HS-27A (cell line): ENCODE measurements around the gene ILF2.
"Not testable (repeated sequence)": the region's sequence is repeated elsewhere in the genome, so short reads cannot be mapped to it uniquely, and the experiment has no call there.

Experiments used
- DNase-seq: peaks from one replicate; pipeline ENCODE4 v3.0.0-alpha.2; 2012; ENCODE audit warnings: low read depth, missing footprints

The ILF2 gene

DNA sequence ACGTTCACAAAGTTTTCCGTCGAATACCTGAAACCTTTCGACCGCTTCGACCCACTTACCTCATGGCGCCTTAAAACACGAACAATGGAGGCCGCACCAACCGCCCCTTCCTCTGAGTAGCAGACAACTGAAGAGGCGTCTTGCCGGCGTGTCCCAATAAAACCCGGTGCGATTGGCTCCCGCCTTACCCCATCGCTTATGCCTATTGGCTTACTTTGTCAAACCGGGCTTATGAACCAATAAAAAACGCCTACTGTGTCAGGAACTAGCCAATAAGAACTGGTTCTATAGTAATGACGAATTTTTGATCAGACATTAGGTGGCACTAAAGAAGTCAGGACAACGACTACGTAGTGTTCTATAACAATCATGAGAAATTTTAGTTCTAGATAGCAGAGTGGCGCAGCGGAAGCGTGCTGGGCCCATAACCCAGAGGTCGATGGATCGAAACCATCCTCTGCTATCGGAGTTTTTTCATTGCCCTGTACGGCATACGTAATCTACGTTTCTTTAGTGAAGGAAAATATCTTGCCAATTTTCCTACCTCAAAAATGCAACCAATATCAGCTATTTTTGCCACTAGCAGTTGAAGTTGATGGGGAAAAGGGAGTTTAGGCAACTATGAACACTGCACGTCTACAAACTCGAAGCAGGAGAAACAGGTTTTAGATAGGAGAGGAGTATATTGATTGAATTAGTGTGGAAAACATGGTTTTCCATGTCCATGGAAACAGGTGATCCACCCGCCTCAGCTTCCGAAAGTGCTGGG is at the start of gene ILF2:
ILF2 (minus strand) TSS at position 135 of the 769 bp plus-strand sequence; CDS start at position 64, 71 bp downstream.
- peak; percentile 99 for DNase-seq

DNA sequence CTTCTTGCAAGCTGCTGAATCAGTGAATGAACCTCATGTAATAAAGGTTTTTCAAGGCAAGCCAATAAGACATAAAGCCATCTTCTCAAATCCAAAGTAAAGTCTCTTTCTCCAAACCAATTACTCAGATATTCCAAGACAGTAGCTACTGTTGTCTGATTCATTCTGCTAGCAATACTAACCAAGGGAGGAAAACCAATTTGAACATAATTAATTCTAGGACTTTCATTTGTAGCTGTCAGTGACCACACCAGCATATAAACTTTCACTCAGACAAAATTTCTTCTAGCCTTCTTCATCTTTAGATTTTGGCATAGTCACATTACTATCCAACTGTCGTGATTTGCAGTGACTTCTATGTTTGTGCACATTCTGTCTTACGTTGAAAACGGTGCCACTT is 46.5 kb upstream of the ILF2 start:
- no peak for DNase-seq

- not testable (repeated sequence) for DNase-seq
Observed at GRCh38 chr1:153716211-153716610, 45.4 kb upstream of the ILF2 start.

DNA sequence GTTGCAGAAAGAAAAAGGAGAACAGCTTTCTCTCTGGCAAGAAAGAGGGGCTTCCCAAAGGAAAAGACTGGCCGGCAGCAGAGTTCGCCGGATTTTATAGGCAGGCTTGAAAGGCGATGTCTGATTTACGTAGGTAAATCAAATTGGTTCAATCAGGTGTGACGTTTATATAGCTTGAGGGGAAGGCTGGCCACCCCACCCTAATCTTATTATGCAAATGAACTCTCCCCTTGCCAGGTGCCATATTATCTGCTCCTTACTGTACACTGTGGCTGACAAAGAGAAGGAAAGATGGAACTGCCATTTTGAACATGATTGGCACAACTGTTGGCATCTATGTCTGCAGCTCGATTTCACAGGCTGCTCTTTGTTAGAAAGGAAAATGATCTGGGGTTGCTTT is 40.2 kb upstream of the ILF2 start:
- DNase-seq, result no peak

GRCh38 chr1:153705484-153705883 is 34.7 kb upstream of the ILF2 start:
- no peak for DNase-seq

- no peak for DNase-seq
Observed at GRCh38 chr1:153699768-153700167, 29.0 kb upstream of the ILF2 start.

DNA sequence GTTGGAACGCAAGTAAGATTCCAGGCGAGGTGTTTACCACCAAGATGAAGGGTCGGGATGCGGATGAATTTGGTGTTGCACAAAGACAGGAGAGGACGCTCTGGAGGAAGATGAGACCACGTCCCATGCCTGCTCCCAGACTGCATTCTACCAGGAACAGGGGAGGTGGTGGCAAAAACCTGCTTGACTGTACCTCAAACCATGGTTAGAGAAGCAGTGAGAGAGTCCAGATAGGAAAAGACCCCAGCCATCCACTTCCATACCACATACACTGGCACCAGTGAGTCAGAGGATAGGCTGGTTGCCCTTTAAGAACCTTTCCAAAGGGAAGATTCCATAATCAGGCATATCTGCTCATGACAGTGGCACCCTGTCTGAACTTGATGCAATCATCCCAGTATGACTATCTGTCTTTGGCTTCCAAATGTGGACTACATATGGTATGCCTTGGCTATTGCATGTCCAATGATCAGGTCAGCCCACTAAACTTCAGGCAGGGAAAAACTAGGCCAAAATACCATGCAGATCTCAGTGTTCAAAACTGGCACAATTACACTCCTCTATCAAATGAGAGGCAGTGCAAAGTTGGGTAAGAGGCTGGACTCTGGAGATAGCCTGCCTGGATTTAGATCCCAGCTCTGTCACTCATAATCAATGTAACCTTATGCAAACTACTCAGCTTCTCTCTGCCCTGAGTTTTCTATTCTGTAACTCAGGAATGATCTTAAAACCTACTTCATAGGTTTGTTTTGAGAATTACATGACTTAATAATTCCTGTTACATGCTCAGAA is 28.3 kb upstream of the ILF2 start:
- no peak for DNase-seq

GRCh38 chr1:153698020-153698922 is 27.5 kb upstream of the ILF2 start:
- DNase-seq, result no peak

- DNase-seq, result no peak
Observed at GRCh38 chr1:153697191-153698019, 26.6 kb upstream of the ILF2 start.

- no peak for DNase-seq
Observed at GRCh38 chr1:153696741-153697140, 25.9 kb upstream of the ILF2 start.

DNA sequence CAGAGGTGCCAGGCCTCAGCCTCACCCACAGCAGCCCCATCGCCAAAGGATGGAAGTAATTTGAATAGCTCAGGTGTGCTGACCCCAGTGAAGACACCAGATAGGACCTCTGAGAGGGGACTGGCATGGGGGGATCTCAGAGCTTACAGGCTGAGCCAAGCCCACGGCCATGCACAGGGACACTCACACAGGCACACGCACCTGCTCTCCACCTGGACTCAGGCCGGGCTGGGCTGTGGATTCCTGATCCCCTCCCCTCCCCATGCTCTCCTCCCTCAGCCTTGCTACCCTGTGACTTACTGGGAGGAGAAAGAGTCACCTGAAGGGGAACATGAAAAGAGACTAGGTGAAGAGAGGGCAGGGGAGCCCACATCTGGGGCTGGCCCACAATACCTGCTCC is 22.7 kb upstream of the ILF2 start:
- DNase-seq, result no peak

DNA sequence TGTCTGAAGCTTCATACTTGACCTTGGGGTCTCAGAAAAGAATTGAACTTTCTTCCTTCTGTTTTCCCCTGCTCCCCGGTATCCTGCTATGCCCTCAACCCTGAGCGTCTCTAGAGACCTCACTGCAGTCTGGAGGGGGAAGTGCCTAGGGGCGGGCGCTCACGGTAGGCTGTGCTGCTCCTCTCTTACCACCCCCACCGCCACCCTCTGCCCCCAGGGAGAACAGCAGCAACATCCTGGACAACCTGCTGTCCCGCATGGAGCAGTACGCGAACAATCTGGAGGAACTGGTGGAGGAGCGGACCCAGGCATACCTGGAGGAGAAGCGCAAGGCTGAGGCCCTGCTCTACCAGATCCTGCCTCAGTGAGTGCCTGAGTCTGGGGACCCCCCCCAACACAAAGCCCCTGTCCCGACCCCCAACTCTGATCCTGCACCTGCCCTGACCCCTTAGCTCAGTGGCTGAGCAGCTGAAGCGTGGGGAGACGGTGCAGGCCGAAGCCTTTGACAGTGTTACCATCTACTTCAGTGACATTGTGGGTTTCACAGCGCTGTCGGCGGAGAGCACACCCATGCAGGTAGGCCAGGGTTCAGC is 18.0 kb upstream of the ILF2 start:
- DNase-seq, result no peak

DNA sequence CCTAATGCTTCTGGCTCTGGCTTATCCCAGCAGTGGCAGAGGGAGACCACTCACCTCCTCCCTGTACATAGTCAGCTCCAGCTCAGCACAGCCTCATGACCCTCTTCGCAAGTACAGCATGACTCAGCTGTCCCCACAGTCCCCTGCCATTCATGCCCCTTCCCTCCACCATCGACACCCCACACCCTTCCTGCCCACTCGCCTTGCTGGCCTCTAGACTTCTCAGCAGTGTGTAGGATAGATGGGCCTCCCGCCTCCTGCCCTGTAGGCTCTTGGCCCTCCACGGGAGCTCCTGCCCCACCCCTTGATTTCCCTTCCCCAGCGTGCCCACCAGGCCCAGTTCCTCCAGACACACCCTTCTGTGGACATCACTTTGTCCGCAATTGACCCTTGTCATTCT is 17.5 kb upstream of the ILF2 start:
- no peak for DNase-seq

GRCh38 chr1:153687346-153688125 is 16.7 kb upstream of the ILF2 start:
- no peak for DNase-seq

GRCh38 chr1:153685544-153686340 is 14.9 kb upstream of the ILF2 start:
- DNase-seq, result no peak

DNA sequence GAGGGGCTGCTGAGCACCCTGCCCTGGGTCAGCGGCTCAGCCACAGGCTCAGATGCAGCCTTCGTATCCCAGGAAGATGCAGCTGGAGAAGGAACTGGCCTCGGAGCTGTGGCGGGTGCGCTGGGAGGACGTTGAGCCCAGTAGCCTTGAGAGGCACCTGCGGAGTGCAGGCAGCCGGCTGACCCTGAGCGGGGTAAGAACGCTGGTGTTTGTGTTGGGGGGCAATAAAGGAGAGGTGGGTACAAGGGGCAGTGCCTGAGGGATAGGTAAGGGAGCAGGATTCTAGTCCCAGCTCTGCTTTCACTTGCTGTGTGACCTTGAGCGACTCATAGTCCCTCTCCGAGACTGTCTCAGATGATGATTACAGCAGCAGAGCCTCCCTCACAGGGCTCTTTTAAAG is 14.1 kb upstream of the ILF2 start:
- no peak for DNase-seq

GRCh38 chr1:153683854-153684253 is 13.1 kb upstream of the ILF2 start:
- no peak for DNase-seq

- DNase-seq, result no peak
Observed at GRCh38 chr1:153682730-153683129, 11.9 kb upstream of the ILF2 start.

- no peak for DNase-seq
Observed at GRCh38 chr1:153680120-153680403, 9.3 kb upstream of the ILF2 start.
